GM21381 (cell line): Measurements from ENCODE around the gene SLC15A4.

Source experiments
- ATAC-seq: cut with Tn5 transposase; IDR thresholded peaks from one replicate; pipeline ENCODE4 v1.9.1; 2021; ENCODE audit warnings: mild to moderate bottlenecking, moderate library complexity; ENCODE audit not compliant: unreplicated experiment

The SLC15A4 gene

GRCh38 chr12:128795530-128796361, 28.0 kb downstream of the SLC15A4 start:
- ATAC-seq, result no peak

GRCh38 chr12:128794661-128795529, 28.9 kb downstream of the SLC15A4 start:
- ATAC-seq, result peak; percentile 36

DNA sequence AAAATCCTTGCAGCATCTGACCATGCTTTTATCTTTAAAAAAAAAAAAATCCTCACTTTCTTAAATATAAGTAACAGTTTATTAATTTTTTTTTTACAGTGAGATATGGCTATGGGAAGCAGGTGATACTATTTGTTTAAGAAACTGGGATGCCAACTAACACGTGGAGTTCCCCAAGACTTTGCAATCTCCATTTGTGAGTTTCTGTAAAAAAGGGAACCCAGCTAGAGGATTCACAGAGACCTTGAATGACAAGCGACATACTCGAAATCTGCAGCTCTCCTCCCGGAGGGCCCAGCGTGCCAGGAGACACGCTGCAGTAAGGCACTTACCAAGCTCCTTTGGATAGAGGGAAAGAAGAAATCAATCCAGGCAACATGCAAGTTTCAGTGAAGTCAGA, 30.1 kb downstream of the SLC15A4 start:
- no peak for ATAC-seq

GRCh38 chr12:128792881-128793280, 30.9 kb downstream of the SLC15A4 start:
- no peak for ATAC-seq

GRCh38 chr12:128792398-128792797, 31.4 kb downstream of the SLC15A4 start:
- ATAC-seq, result no peak

GRCh38 chr12:128791395-128792322, 32.1 kb downstream of the SLC15A4 start:
- ATAC-seq, result no peak

- ATAC-seq, result no peak
Observed at GRCh38 chr12:128790653-128791373, 32.9 kb downstream of the SLC15A4 start.

DNA sequence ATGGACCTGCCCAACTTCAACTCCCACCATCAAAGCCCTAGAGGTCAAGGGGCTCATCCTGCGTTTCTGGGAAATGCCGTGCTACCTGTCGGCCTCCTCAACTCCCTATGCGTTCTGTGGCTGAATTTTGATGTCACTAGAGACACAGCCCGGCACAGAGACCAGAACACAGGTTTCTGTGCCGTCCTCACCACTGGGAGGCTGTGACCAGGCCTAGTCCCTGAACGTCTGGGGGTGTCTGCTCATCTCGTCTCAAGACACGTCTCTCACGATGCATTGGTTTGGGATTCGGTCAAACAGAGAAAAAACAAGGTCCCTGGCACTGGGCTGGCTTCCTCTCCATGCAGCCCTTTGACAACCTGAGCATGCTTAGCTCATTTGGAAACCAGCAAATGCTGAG, 33.5 kb downstream of the SLC15A4 start:
- no peak for ATAC-seq

GRCh38 chr12:128789356-128789929, 34.3 kb downstream of the SLC15A4 start:
- no peak for ATAC-seq

DNA sequence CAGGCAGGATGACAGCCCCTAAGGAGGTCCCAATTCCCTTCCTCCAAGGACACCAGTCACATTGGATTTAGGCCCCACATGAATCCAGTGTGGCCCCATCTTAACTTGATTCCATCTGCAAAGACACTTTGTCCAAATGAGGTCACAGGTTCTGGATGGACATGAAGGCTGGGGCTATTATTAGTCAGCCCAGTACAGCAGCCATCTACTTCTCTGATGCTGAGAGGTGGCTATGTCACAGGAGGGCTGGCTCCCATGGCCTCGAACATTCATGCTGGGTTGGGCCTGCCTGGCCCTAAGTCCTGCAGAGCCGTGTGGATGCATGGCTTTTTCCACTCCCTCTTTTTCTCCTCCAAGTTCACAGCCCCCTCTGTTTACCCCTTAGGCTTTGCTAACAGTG, 35.9 kb downstream of the SLC15A4 start:
- ATAC-seq, result no peak

- no peak for ATAC-seq
Observed at GRCh38 chr12:128786741-128787391, 36.9 kb downstream of the SLC15A4 start.

- no peak for ATAC-seq
Observed at GRCh38 chr12:128784030-128784760, 39.6 kb downstream of the SLC15A4 start.

- ATAC-seq, result peak; percentile 73
Observed at GRCh38 chr12:128783129-128783574, 40.6 kb downstream of the SLC15A4 start.

- ATAC-seq, result no peak
Observed at GRCh38 chr12:128779901-128780300, 43.9 kb downstream of the SLC15A4 start.

GRCh38 chr12:128772249-128772648, 51.5 kb downstream of the SLC15A4 start:
- no peak for ATAC-seq

- ATAC-seq, result no peak
Observed at GRCh38 chr12:128771681-128772080, 52.1 kb downstream of the SLC15A4 start.

DNA sequence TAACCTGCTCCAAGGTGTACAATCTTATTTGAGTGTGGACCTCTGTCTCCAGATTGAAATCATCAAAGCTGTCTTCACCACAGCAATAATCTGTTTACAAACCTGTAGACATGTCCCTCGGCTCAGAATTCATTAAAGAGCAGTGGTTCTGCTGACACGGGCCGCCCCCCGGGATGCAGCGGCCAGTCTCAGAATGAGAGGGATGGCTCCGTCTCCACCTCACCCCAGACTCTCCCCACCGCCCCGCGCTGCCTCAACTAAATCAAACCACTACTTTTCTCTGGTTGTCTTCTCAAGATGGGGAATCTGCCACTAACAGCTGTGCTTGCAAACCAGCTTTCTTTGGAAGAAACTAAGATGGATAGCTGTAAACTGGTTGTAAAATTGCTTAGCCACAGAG, 56.2 kb downstream of the SLC15A4 start:
- no peak for ATAC-seq

DNA sequence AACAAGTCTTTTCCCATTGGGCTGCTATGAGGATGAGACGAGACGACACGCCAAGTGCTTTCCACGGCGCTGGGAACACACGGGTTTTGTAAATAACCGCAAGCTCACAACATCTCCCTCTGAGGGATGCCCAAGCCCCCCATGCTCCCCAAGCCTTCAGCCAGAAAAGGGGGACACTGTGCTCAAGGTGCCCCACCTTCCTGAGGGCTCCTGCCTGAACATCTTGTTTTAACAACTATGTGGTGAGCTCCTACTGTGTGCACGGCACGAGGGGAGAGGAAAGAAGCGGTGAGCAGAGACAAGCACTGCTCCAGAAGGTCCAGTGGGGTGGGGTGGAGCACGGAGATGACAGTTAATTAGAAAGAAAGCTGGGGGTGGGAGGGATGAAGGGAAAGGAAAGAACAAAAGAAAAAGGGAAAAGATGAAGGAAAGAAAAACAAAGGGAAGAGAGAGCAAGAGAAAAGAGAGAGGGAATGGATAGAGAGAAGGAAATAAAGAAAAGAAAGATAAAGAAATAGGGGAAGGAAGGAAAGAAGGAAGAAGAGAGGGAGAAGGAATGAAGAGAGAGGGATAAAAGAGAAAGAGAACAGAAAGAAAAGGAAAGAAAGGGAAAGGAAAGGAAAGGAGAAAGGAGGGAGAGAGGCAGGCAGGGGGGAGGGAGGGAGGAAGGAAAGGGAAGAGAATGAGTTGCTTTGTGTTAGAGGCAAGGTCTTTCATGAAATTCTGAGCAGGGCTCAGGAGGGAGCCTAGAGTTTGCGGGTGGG, 56.8 kb downstream of the SLC15A4 start:
- ATAC-seq, result no peak
